Activated T-helper 1 cell treated with anti-CD3 and anti-CD28 coated beads, Interleukin-12 subunit alpha, Interleukin-12 subunit beta, Interleukin-2, Interleukin-4 antibody, amounts not matched to agents 30 ng/mL and 10 ng/mL and 1 ng/mL, durations not matched to agents 14 hours and 24 hours and 36 hours (primary cell): ENCODE data around the gene ABO. TPM values are rescaled to one million over a fixed set of nuclear protein-coding genes. Genes with fewer than 3 reads are reported as not detected.
"Not testable (repeated sequence)": the region's sequence is repeated elsewhere in the genome, so short reads cannot be mapped to it uniquely, and the experiment has no call there.

Source experiments
- DNase-seq: peaks from one replicate; pipeline ENCODE4 v3.0.0; 2021; ENCODE audit warnings: low spot score
- H3K27ac Mint-ChIP-seq: one replicate; pipeline ENCODE4 v1.8.0; 2021; ENCODE audit warnings: mild to moderate bottlenecking, mixed read lengths
- H3K27me3 Mint-ChIP-seq: one replicate; pipeline ENCODE4 v1.8.0; 2022; ENCODE audit warnings: mild to moderate bottlenecking, moderate library complexity, mixed read lengths; ENCODE audit not compliant: insufficient read depth
- H3K36me3 Mint-ChIP-seq: one replicate; pipeline ENCODE4 v1.8.0; 2021; ENCODE audit warnings: low read depth, mixed read lengths
- H3K4me1 Mint-ChIP-seq: one replicate; pipeline ENCODE4 v1.8.0; 2021; ENCODE audit warnings: low read depth, mixed read lengths
- H3K4me3 Mint-ChIP-seq: one replicate; pipeline ENCODE4 v1.8.0; 2021; ENCODE audit warnings: mild to moderate bottlenecking, moderate library complexity, mixed read lengths
- H3K9me3 Mint-ChIP-seq: one replicate; pipeline ENCODE4 v1.8.0; 2021; ENCODE audit warnings: mixed read lengths
- intact Hi-C: fragments of 100-400 bp; cut with micrococcal nuclease; formaldehyde crosslinking; loops from one replicate; pipeline ENCODE4 v1.15.1; 2024
- total RNA-seq: library from RNA; stranded (reverse); gene quantifications from 2 replicates; pipeline ENCODE4 v1.2.3, GENCODE V29; 2022

The ABO gene
- total RNA-seq, 1 donor from 2014 or later, result 0.60 TPM

DNA sequence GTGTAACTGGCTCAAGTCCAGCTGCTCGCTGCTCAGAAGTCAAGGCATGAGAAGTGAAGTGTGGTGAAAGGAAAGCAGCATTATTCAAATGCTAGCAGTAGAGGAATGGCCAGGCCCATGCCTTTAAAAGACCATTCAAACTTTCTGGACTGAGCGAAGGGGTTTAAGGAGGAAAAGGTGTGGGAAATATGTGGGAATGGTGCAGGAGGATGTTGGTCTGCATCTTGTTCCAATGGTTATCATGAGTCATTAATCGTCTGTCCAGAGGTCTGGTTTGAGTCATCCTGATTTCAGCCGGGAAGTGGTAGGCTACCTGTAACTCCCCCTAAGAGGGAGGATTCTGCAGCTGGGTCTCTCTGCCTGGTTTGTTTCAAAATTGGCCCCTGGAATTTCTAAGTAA lies 60.7 kb downstream of the ABO start:
- H3K4me3 Mint-ChIP-seq, H3K27ac Mint-ChIP-seq, H3K4me1 Mint-ChIP-seq, intact Hi-C loops, H3K9me3 Mint-ChIP-seq, DNase-seq, H3K36me3 Mint-ChIP-seq: not testable (repeated sequence)
- H3K27me3 Mint-ChIP-seq, result peaks cover 32% of the 10 kb centered on the region

DNA sequence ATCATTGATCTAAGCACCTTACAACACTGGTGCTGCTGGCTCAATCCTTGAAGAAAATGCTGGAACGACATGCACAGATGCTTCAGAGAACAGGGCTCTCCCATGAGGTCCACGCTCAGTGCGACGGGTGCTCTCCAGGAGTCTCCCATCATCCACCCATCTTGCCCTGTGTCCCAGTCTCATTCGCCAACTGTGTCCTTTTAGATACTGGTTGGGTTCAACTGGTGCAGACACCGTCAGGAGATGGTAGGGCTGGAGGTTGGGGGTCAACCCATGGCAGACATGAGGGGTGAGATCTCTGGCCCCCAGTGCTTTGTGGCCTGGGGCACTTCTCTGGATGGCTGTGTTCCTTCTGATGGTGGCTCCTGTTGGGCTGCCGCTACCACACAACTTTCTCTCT lies 64.4 kb downstream of the ABO start:
- no peak overlapping the region for H3K27ac Mint-ChIP-seq
- H3K4me3 Mint-ChIP-seq, result no peak overlapping the region
- DNase-seq, result no peak
- H3K36me3 Mint-ChIP-seq, result no peaks in the 10 kb centered on the region
- no peaks in the 10 kb centered on the region for H3K4me1 Mint-ChIP-seq
- no peaks in the 10 kb centered on the region for H3K9me3 Mint-ChIP-seq
- intact Hi-C loops, result no loop called here
- peaks cover 19% of the 10 kb centered on the region for H3K27me3 Mint-ChIP-seq

DNA sequence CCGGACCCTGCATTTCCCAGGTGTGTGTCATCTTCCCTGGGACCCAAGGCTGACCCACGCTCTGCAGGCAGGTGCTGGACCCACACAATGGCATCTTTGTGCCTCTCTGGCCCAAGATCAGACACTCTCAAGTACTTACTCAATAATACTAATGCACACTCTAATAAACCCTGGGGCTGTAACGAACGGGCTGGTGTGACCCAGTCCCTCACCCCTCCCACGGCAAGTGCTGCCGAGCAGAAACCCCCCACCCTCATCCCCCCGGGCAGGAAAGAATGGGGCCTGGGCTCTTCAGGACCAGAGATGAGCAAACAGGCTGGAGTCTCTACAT lies 64.8 kb downstream of the ABO start:
- Mint-ChIP-seq H3K9me3 (no peaks in the 10 kb centered on the region), H3K4me1 (no peaks in the 10 kb centered on the region), H3K27ac (no peak overlapping the region)

DNA sequence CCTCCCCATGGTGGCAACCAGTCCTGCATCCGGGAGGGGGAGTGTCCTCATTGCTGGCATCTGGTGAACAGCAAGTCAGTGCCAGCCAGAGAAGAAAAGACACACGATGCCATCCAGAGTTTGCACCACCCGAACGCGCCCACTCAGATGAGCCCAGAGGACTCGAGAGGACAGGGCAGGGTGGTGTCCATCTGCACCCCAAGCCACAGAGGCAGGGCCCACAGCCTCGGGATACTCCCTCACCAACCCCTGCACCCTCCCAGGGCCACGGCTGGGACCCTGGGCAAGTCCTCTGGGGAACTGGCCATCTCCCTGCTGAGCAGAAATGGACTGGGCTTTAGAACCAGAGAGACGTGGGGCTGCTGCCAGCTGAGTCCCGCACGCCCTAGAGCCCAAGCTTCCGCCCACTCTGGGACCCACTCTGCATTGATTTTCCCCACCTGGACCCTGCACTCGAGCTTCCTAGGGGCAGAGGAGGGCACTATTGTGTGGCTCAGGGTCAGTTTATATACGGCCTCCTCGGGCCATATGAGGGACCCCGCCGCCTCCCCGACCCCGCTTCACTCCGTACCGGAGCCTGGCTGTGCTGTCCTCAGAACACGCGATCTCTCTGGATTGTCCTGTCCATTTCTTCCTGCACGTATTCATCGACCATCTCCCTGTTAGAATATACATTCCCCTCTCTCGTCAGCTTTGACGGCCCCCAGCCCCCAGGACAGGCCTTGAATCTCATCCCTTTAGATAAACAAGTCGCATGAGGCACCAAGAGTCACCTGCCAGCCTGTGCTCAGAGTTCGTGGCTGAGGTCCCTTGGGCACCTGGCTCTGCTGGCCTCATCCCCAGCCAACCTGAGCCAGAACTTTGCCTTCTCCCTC lies 65.4 kb downstream of the ABO start:
- intact Hi-C loops, DNase-seq: not testable (repeated sequence)

More for the DNA sequence above, 64.8 kb downstream of the ABO start:
- no peak overlapping the region for H3K4me3 Mint-ChIP-seq
- intact Hi-C loops, result no loop called here
- DNase-seq, result no peak
- H3K27me3 Mint-ChIP-seq, result peaks cover 16% of the 10 kb centered on the region
- H3K36me3 Mint-ChIP-seq, result no peaks in the 10 kb centered on the region

DNA sequence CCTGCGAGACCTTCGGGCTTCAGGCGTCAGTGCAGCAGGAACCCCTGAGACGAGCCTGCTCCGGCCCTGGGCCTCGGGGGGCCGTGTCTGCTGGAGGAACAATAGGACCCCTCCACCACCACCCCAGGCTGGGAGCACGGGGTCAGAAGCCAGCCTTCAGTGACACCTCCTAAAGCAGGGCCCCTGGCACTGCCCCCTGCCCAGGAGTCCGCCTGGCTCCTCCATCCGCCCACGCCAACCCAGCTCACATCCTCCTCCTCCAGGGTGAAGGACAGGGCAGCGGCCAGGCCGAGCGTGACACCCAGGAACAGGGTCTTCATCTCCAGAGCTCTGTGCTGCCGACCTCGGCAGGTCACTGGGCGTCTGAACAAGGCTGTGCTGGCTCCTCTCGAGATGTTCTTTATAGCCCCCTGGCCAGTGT lies 66.1 kb downstream of the ABO start, which contains the start of gene OBP2B:
TSS of gene OBP2B (minus strand) at position 371 of the 421 bp plus-strand sequence. CDS start at position 320, 51 bp downstream.
- H3K4me1 Mint-ChIP-seq, H3K9me3 Mint-ChIP-seq, H3K27ac Mint-ChIP-seq, H3K4me3 Mint-ChIP-seq, H3K36me3 Mint-ChIP-seq, intact Hi-C loops, DNase-seq: not testable (repeated sequence)
- peaks cover 11% of the 10 kb centered on the region for H3K27me3 Mint-ChIP-seq

More for the DNA sequence above, 65.4 kb downstream of the ABO start:
- not testable (repeated sequence) for H3K4me1 Mint-ChIP-seq, H3K9me3 Mint-ChIP-seq, H3K4me3 Mint-ChIP-seq, H3K36me3 Mint-ChIP-seq, H3K27ac Mint-ChIP-seq
- peaks cover 15% of the 10 kb centered on the region for H3K27me3 Mint-ChIP-seq

DNA sequence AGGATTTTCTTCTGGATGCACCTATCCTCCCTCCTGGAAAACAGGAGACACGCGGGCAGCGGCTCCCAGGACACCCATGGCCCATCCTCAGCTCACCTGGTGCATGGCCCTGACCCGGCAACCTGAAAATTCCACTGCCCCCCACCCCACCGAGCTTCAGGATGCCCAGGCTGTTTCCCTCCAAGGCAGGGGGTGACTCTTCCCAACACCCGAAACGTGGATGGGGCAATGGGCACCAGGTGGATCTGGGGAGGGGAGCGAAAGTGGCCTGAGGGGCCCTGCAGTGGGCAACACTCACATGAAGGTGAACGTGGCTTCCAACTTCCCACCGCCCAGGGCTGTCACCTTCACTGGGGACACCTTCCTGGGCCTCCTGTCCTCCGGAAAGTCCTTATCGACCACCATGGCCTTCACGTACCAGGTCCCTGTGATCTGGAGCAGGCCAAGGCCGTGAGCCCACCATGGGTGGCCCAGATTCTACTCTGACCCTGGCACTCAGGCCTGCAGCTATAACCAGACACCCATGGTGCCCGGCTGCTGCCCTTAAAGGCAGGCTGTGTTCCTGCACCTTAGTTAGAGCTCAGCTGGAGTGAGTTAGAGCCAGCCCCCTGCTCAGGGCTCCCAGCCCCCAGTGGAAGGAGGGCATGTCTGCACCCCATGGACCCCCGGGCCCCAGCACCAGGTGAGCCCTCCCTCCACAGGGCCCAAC lies 66.7 kb downstream of the ABO start:
- H3K4me1 Mint-ChIP-seq, H3K27ac Mint-ChIP-seq, H3K4me3 Mint-ChIP-seq, intact Hi-C loops, H3K36me3 Mint-ChIP-seq, DNase-seq, H3K9me3 Mint-ChIP-seq, H3K27me3 Mint-ChIP-seq: not testable (repeated sequence)

DNA sequence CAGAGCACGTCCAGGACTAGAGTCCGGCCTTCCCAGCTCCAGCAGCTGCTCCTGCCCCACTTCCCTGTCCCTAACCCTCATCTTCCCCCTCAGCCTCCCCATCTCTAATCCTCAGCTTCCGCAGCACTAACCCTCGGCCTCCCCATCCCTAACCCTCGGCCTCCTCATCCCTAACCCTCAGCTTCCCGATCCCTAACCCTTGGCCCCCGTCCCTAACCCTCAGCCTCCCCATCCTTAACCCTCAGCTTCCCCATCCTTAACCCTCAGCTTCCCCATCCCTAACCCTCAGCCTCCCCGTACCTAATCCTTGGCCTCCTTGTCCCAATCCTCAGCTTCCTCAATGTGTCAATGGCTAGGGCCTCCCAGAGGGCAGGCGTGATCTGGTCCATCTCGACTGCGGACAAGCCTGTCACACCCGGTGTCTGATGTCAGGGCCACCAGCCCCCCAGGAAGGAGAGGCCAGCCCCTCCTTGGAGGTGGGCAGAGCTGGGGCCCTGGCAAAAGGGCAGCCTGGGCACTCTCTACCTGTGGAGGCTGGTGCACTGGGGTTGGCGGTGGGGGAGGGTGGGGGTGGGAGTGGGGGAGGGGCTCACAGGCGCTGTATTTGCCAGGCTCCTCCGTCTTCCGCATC lies 67.3 kb downstream of the ABO start:
- DNase-seq, result no peak
- intact Hi-C loops, result no loop called here
- H3K4me3 Mint-ChIP-seq, result no peak overlapping the region
- no peaks in the 10 kb centered on the region for H3K4me1 Mint-ChIP-seq
- no peaks in the 10 kb centered on the region for H3K36me3 Mint-ChIP-seq
- H3K27ac Mint-ChIP-seq, result no peak overlapping the region
- H3K27me3 Mint-ChIP-seq, result peaks cover 9% of the 10 kb centered on the region
- H3K9me3 Mint-ChIP-seq, result no peaks in the 10 kb centered on the region

DNA sequence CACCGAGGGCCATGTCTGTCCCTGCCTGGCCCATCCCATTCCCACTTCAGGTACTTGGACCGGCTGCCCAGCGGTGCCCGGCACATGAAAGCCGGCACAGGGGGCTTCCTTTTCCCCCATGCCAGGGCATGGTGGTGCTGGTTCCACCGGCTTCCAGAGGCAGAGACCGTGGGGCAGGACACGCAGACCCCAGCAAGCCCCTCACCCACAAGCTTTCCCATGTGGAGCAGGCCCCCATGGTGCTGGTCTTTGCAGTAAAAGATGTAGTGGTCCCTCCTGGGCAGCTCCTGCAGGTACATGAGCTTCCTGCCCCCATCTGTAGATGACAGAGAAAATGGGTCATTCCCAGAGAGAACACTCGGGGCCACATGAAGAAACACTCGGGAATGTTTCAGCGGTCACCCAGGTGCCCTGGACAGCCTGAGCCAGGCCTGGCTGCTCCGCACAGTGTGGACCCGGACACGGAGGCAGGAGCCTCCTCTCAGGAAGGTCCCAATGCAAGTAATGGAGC lies 67.9 kb downstream of the ABO start:
- Mint-ChIP-seq H3K27ac (no peak overlapping the region), H3K36me3 (no peaks in the 10 kb centered on the region), H3K9me3 (no peaks in the 10 kb centered on the region), H3K4me3 (no peak overlapping the region), H3K4me1 (no peaks in the 10 kb centered on the region), H3K27me3 (peaks cover 9% of the 10 kb centered on the region)
- no peak for DNase-seq
- intact Hi-C loops, result no loop called here

DNA sequence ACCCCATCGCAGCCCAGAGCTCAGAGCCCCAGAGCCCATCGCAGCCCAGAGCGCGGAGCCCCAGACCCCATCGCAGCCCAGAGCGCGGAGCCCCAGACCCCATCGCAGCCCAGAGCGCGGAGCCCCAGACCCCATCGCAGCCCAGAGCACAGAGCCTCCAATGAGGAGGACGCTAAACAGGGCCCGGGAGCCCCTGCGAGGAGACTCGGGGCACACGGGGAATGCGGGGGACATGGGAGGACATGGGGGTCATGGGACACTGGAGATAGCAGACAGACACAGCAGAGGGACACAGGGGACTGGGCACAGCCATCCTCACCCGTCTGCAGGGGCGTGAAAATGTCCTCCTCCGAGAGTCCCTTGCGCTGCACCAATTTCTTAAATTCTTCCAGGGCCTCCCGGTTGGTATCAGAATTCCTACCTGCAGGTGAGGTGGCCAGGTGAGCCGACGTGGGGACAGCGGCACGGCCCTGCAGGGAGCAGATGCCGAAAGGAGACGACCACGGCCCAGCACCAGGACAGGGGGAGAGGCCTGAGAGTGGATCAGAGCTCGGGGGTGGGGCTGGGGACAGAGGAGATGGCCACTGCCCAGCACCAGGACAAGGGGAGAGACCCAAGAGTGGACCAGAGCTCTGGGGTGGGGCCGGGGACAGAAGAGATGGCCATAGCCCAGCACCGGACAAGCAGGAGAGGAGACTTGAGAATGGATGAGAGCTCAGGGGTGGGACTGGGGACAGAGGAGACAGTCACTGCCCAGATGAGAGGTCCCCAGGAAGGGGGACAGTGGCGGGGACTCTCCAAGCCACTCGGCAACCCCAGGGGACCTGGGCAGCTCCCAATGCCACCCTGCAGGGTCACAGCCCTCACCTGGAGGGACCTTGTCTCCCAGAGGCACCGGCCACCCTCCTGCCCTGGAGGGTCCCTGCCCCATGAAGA lies 68.7 kb downstream of the ABO start:
- Mint-ChIP-seq H3K4me3 (no peak overlapping the region), H3K27me3 (peaks cover 5% of the 10 kb centered on the region), H3K4me1 (no peaks in the 10 kb centered on the region), H3K9me3 (no peaks in the 10 kb centered on the region), H3K27ac (no peak overlapping the region), H3K36me3 (no peaks in the 10 kb centered on the region)
- DNase-seq, result no peak
- intact Hi-C loops, result no loop called here

DNA sequence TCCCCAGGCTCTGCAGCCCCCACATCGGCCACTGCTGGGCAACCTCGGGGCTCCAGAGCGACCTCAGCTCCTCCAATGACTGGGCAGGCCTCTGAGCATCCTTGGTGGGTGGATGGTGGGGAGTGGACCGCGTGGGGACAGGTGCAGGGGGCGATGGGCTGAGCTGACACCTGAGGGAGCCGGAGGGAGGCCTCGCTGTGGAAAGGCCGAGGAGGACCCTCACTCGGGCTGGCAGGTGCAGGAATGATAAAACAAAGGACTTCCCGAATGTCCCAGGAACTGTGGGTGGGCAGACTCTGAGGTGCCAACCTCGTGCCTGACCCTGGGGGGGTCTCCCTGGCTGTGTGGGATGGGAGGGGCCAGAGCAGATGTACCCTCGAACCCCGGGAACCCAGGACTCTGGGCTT lies 69.5 kb downstream of the ABO start:
- H3K4me1 Mint-ChIP-seq, H3K27ac Mint-ChIP-seq, intact Hi-C loops, H3K4me3 Mint-ChIP-seq, H3K27me3 Mint-ChIP-seq, DNase-seq, H3K36me3 Mint-ChIP-seq, H3K9me3 Mint-ChIP-seq: not testable (repeated sequence)
